ENCODE data around the gene CTAG2. TPM values are rescaled to one million over a fixed set of nuclear protein-coding genes. Genes with fewer than 3 reads are reported as not detected.

The CTAG2 gene
- total RNA-seq, 1 donor from 2014 or later = not detected

- no peak overlapping the region for H3K27ac ChIP-seq
- TF ChIP-seq CTCF (IDR thresholded peaks at IDR 0.05) (no peak), POLR2AphosphoS5 (IDR thresholded peaks at IDR 0.05; ENCODE audit: insufficient read depth in 1 of 2, low read depth in 1 of 2) (no peak), POLR2A (IDR thresholded peaks at IDR 0.05) (no peak)
- H3K4me1 ChIP-seq = no peaks in the 10 kb centered on the region
- H3K27me3 ChIP-seq = no peaks in the 10 kb centered on the region
- intact Hi-C loops (cut with DNase I) = no loop called here
- H3K9me3 ChIP-seq = no peaks in the 10 kb centered on the region
- no peak overlapping the region for H3K4me3 ChIP-seq
- no peak for DNase-seq (ENCODE audit: extremely low spot score in 2 of 2)
- no peaks in the 10 kb centered on the region for H3K36me3 ChIP-seq
Measured at GRCh38 chrX:154657226-154657805, 3.9 kb upstream of the CTAG2 start.

- no peak overlapping the region for H3K27ac ChIP-seq
- H3K4me3 ChIP-seq = no peak overlapping the region
- no peaks in the 10 kb centered on the region for H3K36me3 ChIP-seq
- intact Hi-C loops (cut with DNase I) = no loop called here
- no peak for TF ChIP-seq POLR2A (IDR thresholded peaks at IDR 0.05)
- no peak for TF ChIP-seq POLR2AphosphoS5 (IDR thresholded peaks at IDR 0.05; ENCODE audit: insufficient read depth in 1 of 2, low read depth in 1 of 2)
- TF ChIP-seq CTCF (IDR thresholded peaks at IDR 0.05) = no peak
- no peaks in the 10 kb centered on the region for H3K9me3 ChIP-seq
- peak in 1 of 2 donors; percentile 47 for DNase-seq (ENCODE audit: extremely low spot score in 2 of 2)
- H3K27me3 ChIP-seq = no peaks in the 10 kb centered on the region
- H3K4me1 ChIP-seq = no peaks in the 10 kb centered on the region
Measured at GRCh38 chrX:154655786-154656185, 2.4 kb upstream of the CTAG2 start.

GRCh38 chrX:154655346-154655745 lies 2.0 kb upstream of the CTAG2 start:
- H3K4me1 ChIP-seq = no peaks in the 10 kb centered on the region
- intact Hi-C loops (cut with DNase I) = no loop called here
- no peak overlapping the region for H3K4me3 ChIP-seq
- no peaks in the 10 kb centered on the region for H3K27me3 ChIP-seq
- DNase-seq (ENCODE audit: extremely low spot score in 2 of 2) = peak; percentile 47 to 84
- no peaks in the 10 kb centered on the region for H3K36me3 ChIP-seq
- no peak for TF ChIP-seq POLR2A (IDR thresholded peaks at IDR 0.05)
- TF ChIP-seq POLR2AphosphoS5 (IDR thresholded peaks at IDR 0.05; ENCODE audit: insufficient read depth in 1 of 2, low read depth in 1 of 2) = no peak
- TF ChIP-seq CTCF (IDR thresholded peaks at IDR 0.05) = no peak
- no peaks in the 10 kb centered on the region for H3K9me3 ChIP-seq
- no peak overlapping the region for H3K27ac ChIP-seq

- TF ChIP-seq POLR2A (IDR thresholded peaks at IDR 0.05) (no peak), CTCF (IDR thresholded peaks at IDR 0.05) (no peak)
Measured at GRCh38 chrX:154654925-154655324, 1.5 kb upstream of the CTAG2 start.

GRCh38 chrX:154654372-154654771 lies 993 bp upstream of the CTAG2 start:
- Histone ChIP-seq H3K27me3 (no peaks in the 10 kb centered on the region), H3K36me3 (no peaks in the 10 kb centered on the region), H3K4me3 (no peak overlapping the region), H3K27ac (no peak overlapping the region), H3K9me3 (no peaks in the 10 kb centered on the region), H3K4me1 (no peaks in the 10 kb centered on the region)
- peak; percentile 54 to 89 for DNase-seq (ENCODE audit: extremely low spot score in 2 of 2)
- TF ChIP-seq POLR2A (IDR thresholded peaks at IDR 0.05) (no peak), POLR2AphosphoS5 (IDR thresholded peaks at IDR 0.05; ENCODE audit: insufficient read depth in 1 of 2, low read depth in 1 of 2) (no peak), CTCF (IDR thresholded peaks at IDR 0.05) (no peak)
- intact Hi-C loops (cut with DNase I) = no loop called here

More at GRCh38 chrX:154654925-154655324, 1.5 kb upstream of the CTAG2 start:
- Histone ChIP-seq H3K27ac (no peak overlapping the region), H3K36me3 (no peaks in the 10 kb centered on the region), H3K4me3 (no peak overlapping the region), H3K27me3 (no peaks in the 10 kb centered on the region), H3K9me3 (no peaks in the 10 kb centered on the region), H3K4me1 (no peaks in the 10 kb centered on the region)
- DNase-seq (ENCODE audit: extremely low spot score in 2 of 2) = peak; percentile 56 to 77
- intact Hi-C loops (cut with DNase I) = no loop called here

Measured in vagina (tissue), 2 donors.